Spinal cord (tissue), 10 donors: ENCODE data around the gene KCP. TPM values are rescaled to one million over a fixed set of nuclear protein-coding genes. Genes with fewer than 3 reads are reported as not detected.

Experiments
- DNase-seq, 6 donors: peaks; one replicate each; pipeline versions ENCODE4 v3.0.0 to v3.0.0-alpha.2; 2013 to 2015; ENCODE audit warnings: low spot score in 6 of 6, low read depth in 4 of 6
- H3K27ac ChIP-seq: one replicate; pipeline ENCODE4 v1.5.1; 2013; ENCODE audit warnings: low read depth, low read length, control low read depth
- H3K27me3 ChIP-seq: one replicate; pipeline ENCODE4 v1.6.1; 2013; ENCODE audit warnings: low read length; ENCODE audit not compliant: control insufficient read depth, insufficient read depth
- H3K36me3 ChIP-seq: one replicate; pipeline ENCODE4 v1.6.1; 2013; ENCODE audit warnings: low read length; ENCODE audit not compliant: control insufficient read depth, insufficient read depth
- H3K4me1 ChIP-seq: one replicate; pipeline ENCODE4 v1.6.1; 2013; ENCODE audit warnings: low read length; ENCODE audit not compliant: control insufficient read depth, insufficient read depth
- H3K4me3 ChIP-seq: one replicate; pipeline ENCODE4 v1.5.1; 2013; ENCODE audit warnings: low read depth, low read length, control low read depth
- H3K9me3 ChIP-seq: one replicate; pipeline ENCODE4 v1.6.1; 2013; ENCODE audit warnings: low read length; ENCODE audit not compliant: control insufficient read depth, insufficient read depth
- WGBS: methylation state at CpG from one replicate; pipeline ENCODE4 v1.1.5; 2013; ENCODE audit warnings: missing lambda C conversion rate; ENCODE audit not compliant: insufficient coverage; 5-methylcytosine and 5-hydroxymethylcytosine counted together
- polyA plus RNA-seq, 2 donors: library from polyadenylated mRNA; unstranded; fragments of 120-200 nt; gene quantifications; one replicate each; pipeline ENCODE4 v1.2.1, GENCODE V29; 2013; ENCODE audit not compliant: insufficient read length in 2 of 2
- total RNA-seq, 2 donors: library from RNA; depleted of rRNA in 1 of 2; stranded (reverse); fragments of 120-200 nt in 1 of 2; fragments of >200 nt in 1 of 2; gene quantifications; one replicate each; pipeline versions ENCODE4 v1.2.3 to v1.2.4, GENCODE V29; 2013 to 2014
- donor health status: healthy.

KCP gene
- total and polyA plus RNA-seq, 4 donors, result 0.40 to 2.3 (median 1.6) TPM

DNA sequence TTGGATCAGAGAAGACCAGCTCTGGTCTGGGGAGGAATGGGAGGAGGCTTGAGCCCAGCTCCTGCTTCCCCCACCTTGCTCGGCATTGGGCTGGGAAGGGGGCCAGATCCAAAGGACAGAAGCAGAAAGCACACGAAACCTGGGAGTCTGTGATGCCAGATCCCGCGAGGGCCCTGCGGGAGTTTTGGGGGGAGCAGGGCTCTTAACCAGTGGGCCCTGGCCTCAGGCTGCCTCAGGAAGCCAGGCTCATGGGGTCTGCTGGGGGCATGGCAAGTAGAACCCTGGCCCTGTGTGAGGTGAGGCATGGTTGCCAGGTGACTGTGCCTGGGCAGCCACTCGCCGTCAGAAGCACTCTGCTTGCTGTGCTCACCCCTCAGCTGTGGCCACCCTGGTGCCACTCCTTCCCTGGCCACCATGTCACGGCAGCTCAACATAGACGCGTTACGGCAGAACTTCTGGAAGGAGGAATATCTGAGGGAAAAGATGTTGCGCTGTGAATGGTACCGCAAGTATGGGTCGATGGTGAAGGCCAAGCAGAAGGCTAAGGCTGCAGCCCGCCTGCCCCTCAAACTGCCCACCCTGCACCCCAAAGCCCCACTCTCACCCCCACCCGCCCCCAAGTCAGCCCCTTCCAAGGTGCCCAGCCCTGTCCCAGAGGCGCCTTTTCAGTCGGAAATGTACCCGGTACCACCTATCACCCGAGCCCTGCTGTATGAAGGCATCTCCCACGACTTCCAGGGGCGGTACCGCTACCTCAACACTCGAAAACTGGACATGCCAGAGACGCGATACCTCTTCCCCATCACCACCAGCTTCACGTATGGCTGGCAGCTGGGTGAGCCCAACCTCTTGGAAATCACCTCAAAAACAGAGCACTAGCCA lies 44.3 kb downstream of the KCP start:
- no peak for DNase-seq
- Histone ChIP-seq H3K9me3 (no peaks in the 10 kb centered on the region), H3K36me3 (peaks cover 30% of the 10 kb centered on the region), H3K4me1 (peaks cover 46% of the 10 kb centered on the region), H3K27ac (no peak overlapping the region), H3K4me3 (no peak overlapping the region), H3K27me3 (peaks cover 2% of the 10 kb centered on the region)
- WGBS, result 91% methylated on average over 21 of the region's 27 CpGs

DNA sequence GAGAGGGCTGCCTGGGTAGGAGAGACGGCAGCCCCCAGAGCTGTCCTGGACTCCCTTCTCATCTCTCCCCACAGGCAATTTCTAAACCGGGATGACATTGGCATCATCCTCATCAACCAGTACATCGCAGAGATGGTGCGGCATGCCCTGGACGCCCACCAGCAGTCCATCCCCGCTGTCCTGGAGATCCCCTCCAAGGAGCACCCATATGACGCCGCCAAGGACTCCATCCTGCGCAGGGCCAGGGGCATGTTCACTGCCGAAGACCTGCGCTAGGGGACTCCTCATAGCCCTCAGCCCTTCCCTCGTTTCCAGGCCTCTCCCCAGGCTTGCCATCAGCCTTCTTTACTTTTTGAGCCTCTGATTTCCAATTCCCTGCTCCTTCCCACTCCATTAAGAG lies 45.2 kb downstream of the KCP start:
- H3K4me1 ChIP-seq, result peaks cover 37% of the 10 kb centered on the region
- no peak overlapping the region for H3K27ac ChIP-seq
- 95% methylated on average over 11 of the region's 12 CpGs for WGBS

DNA sequence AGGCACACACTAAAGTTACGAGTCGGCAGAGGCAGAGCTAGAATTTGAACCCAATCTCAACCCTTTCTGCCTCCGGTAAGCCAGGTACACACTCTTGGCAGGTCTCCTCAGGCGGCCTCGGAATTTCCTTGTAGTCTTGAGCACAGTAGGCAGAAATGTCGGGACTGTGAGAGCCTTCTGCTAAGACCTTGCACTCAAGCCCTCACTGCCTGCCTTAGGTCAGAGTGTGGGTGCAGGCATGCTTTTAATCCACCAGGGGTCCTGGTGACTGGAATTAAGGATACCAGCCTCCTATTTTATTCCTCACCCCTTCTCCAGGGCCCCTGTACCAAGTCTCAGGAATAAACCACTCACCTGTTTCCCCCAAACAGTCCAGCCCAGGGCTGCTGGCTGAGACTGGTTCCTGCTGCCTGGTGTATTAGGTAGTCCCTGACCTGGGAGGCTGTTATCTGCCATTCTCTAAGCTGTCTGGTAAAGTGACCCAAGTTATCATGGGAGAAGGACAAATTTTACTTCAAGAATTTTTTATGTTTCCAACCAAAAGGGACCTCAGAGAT lies 47.0 kb downstream of the KCP start:
- WGBS, result 4% methylated on average over 6 of the region's 6 CpGs
- Histone ChIP-seq H3K27ac (peak overlapping the region; percentile 79), H3K4me1 (peaks cover 36% of the 10 kb centered on the region)

More for the DNA sequence above, 45.2 kb downstream of the KCP start:
- H3K27me3 ChIP-seq, result peaks cover 1% of the 10 kb centered on the region
- no peaks in the 10 kb centered on the region for H3K9me3 ChIP-seq
- H3K36me3 ChIP-seq, result peaks cover 32% of the 10 kb centered on the region
- no peak overlapping the region for H3K4me3 ChIP-seq
- no peak for DNase-seq

DNA sequence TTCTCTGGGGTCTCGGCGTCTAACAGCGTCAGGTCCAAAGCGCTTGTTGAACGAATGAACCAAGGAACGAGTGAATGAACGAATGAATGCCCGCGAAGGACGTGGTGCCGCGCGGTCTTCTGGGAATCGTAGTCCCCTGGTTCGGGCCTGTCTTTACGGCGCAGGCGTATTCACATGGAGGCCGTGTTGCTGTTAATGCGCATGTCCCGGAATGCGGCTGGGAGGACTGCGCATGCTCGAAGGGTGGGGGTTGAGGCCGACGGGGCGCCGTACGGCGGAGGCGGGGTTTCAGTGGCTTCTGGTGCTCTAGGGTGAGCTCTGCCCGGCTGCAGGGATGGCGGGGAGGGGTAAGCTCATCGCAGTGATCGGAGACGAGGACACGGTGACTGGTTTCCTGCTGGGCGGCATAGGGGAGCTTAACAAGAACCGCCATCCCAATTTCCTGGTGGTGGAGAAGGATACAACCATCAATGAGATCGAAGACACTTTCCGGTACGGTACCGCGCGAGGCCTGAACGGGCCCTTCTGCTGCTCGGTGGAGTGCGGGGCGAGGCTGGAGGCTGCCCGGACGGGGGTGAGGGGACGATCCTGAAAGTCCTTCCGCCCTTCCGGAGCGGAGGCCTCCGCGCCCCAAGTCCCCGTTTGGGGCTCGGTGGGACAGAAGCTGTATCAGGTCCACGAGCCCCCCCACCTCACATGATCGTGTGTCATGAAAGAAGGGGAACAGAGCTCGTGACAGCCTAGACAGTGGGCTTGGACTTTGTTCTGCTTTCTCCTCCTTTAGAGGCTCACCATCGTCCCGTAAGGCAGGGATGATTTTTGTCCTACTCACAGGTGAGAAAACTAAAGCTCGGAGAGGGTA lies 47.7 kb downstream of the KCP start, which contains the start of gene ATP6V1F:
ATP6V1F (plus strand) TSS at position 286 of the 862 bp plus-strand sequence; CDS start at position 335, 49 bp downstream.
- H3K36me3 ChIP-seq, result peaks cover 48% of the 10 kb centered on the region
- under 1% methylated on average over 60 of the region's 65 CpGs for WGBS
- H3K4me1 ChIP-seq, result peaks cover 29% of the 10 kb centered on the region
- H3K9me3 ChIP-seq, result no peaks in the 10 kb centered on the region
- peak within 1 kb of the TSS; percentile 96 for H3K4me3 ChIP-seq
- DNase-seq, result peak; percentile 97 to 99 (median 98)
- no peaks in the 10 kb centered on the region for H3K27me3 ChIP-seq
- peak within 1 kb of the TSS; percentile 79 for H3K27ac ChIP-seq

More for the DNA sequence above, 47.0 kb downstream of the KCP start:
- Histone ChIP-seq H3K4me3 (peak overlapping the region; percentile 96), H3K27me3 (no peaks in the 10 kb centered on the region), H3K9me3 (no peaks in the 10 kb centered on the region), H3K36me3 (peaks cover 43% of the 10 kb centered on the region)
- peak in 2 of 6 donors; percentile 50 to 63 for DNase-seq

DNA sequence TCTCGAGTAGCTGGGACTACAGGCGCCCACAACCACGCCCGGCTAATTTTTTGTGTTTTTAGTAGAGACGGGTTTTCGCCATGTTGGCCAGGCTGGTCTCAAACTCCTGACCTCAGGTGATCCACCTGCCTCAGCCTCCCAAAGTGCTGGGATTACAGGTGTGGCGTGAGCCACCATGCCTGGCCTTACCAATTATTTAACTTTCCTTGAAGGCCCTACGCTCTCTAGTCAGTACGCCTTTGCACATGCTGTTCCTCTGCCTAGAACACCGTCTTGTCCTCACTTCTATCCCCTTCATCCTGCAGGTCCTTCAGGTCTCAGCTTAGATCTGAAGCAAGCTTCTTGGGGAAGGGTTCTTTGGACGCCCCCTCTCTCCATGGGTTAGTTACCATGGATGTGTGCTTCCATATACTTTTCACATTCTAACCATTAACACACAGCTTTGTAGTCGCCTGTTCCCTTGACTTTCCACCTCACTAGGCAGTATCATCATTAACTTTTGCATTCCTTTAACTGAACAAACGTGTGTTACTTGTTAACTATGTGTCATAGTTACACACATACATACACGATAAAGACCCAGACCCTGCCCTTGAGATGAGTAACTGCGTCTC lies 48.4 kb downstream of the KCP start:
- Histone ChIP-seq H3K4me1 (peaks cover 27% of the 10 kb centered on the region), H3K27ac (peak overlapping the region; percentile 67), H3K4me3 (peak overlapping the region; percentile 96), H3K27me3 (no peaks in the 10 kb centered on the region), H3K36me3 (peaks cover 49% of the 10 kb centered on the region), H3K9me3 (no peaks in the 10 kb centered on the region)
- DNase-seq, result no peak
- WGBS, result 71% methylated on average over 11 of the region's 15 CpGs

DNA sequence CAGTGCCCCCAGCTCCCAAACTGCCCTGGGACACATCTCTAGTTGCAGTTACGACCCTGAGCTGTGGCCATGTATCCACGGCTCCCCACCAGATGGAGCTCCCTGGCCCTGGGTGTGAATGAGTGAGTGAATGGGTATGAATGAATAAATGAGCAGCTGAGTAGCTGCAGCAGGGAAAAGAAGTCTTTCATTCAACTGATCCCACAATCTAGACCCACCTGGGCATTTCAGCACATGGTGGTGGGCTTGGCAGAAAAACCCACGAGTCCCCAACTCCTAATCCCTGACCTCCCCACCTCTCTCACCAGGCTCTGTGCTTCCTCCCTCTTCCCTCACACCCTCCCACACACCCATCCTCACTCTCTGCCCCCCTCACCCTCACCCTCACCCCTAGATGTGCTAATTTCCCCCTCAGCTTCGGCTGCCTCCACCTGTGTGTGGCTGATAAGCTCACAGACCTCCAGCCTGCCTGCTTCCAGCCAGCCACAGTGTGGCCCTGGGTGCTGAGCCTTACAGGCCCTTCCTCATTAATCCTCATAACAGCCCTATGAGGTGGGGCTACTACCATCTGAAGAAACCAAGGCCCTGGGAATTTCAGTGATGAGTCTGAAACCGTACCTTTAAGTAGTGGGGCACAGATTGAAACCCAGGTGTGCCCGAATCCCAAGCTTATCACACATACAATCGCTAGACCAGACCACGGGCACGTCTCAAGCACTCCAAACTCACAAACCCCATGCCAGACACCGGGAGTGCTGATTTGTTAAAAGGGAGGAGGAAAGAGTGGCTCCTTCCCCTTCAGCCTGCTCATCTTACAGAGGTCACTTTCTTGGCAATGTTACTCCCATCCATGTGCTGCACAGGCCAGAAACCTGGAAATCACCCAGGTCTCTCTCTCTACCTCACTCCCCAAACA lies 50.1 kb downstream of the KCP start:
- H3K4me1 ChIP-seq, result peaks cover 27% of the 10 kb centered on the region
- no peaks in the 10 kb centered on the region for H3K9me3 ChIP-seq
- no peak overlapping the region for H3K27ac ChIP-seq
- WGBS, result 37% methylated on average over 4 of the region's 10 CpGs
- H3K36me3 ChIP-seq, result peaks cover 50% of the 10 kb centered on the region
- peak in 1 of 6 donors; percentile 38 for DNase-seq
- no peak overlapping the region for H3K4me3 ChIP-seq
- H3K27me3 ChIP-seq, result no peaks in the 10 kb centered on the region

DNA sequence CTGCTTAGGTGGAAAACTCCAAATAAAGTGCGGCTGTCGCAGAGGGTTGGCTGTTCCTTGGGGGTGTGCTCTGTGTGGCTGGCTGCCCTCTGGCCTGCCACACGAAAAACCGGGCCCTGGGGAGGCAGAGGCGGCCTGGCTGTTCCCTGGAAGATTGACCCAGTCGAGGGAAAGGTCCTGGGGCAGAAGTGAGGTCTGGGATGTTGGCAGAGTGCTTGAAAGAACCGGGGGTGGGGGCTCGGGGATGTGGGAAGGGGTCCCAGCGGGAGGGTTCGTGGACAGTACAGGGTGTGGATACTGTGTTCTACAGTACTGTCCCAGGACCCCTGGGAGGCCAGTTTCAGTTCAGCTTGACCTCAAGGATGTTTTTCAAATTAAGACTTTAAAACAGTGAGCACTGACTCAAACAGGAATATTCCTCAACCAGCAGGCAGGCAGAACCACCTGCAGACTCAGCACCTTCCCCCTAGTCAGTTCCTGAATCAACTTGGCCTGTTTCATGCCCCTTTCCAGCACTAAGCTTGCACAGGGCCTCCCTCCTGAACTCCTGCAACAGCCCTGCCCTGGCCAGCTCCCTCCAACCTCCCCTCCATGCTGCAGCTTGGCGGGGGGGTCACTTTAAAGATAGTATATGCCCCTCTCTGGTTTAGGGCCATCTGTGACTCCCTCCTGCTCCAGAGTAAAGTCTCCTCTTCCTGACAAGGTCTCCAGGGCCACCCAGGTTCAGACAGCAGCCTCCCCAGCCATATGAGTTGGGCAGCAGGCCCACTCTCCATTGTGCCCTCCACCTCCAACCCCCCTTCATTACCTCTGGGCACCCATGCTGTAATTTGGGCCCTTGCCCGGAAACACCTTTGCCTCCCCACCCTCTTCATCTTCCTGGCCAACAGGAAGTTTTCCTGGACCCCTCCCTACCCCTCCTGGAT lies 51.0 kb downstream of the KCP start:
- H3K36me3 ChIP-seq, result peaks cover 50% of the 10 kb centered on the region
- 57% methylated on average over 12 of the region's 12 CpGs for WGBS
- H3K27me3 ChIP-seq, result no peaks in the 10 kb centered on the region
- DNase-seq, result peak in 1 of 6 donors; percentile 13
- no peaks in the 10 kb centered on the region for H3K9me3 ChIP-seq
- no peak overlapping the region for H3K4me3 ChIP-seq
- peak overlapping the region; percentile 15 for H3K27ac ChIP-seq
- peaks cover 27% of the 10 kb centered on the region for H3K4me1 ChIP-seq
